Measurements from ENCODE around the gene HECTD4. TPM values are rescaled to one million over a fixed set of nuclear protein-coding genes. Genes with fewer than 3 reads are reported as not detected.
"Not testable (repeated sequence)": the region's sequence is repeated elsewhere in the genome, so short reads cannot be mapped to it uniquely, and the experiment has no call there.

Gene HECTD4
- total RNA-seq, 1 donor from 2014 or later = 49.4 TPM

DNA sequence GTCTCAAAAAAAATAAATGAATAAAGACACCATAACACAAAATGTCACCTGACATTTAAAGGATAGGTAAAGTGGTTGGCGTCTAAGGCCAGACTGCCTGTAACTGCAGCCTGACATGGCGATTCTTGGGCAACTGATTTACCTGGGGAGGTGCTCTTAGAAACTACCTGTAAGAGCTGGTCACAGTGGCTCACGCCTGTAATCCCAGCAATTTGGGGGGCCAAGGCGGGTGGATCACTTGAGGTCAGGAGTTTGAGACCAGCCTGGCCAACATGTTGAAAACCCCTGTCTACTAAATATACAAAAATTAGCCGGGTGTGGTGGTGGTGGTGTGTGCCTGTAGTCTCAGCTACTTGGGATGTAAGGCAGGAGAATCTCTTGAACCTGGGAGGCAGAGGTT is 18.8 kb upstream of the HECTD4 start:
- peaks cover 3% of the 10 kb centered on the region for H3K27me3 Mint-ChIP-seq (ENCODE audit: low read depth)
- peaks cover 5% of the 10 kb centered on the region for H3K4me1 Mint-ChIP-seq
- H3K36me3 Mint-ChIP-seq (ENCODE audit: low read depth) = peaks cover 12% of the 10 kb centered on the region
- no peak overlapping the region for H3K4me3 Mint-ChIP-seq
- no peaks in the 10 kb centered on the region for H3K9me3 Mint-ChIP-seq
- TF ChIP-seq, protein P1, sequence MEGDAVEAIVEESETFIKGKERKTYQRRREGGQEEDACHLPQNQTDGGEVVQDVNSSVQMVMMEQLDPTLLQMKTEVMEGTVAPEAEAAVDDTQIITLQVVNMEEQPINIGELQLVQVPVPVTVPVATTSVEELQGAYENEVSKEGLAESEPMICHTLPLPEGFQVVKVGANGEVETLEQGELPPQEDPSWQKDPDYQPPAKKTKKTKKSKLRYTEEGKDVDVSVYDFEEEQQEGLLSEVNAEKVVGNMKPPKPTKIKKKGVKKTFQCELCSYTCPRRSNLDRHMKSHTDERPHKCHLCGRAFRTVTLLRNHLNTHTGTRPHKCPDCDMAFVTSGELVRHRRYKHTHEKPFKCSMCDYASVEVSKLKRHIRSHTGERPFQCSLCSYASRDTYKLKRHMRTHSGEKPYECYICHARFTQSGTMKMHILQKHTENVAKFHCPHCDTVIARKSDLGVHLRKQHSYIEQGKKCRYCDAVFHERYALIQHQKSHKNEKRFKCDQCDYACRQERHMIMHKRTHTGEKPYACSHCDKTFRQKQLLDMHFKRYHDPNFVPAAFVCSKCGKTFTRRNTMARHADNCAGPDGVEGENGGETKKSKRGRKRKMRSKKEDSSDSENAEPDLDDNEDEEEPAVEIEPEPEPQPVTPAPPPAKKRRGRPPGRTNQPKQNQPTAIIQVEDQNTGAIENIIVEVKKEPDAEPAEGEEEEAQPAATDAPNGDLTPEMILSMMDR (conservative IDR thresholded peaks at IDR 0.05) = no peak
- DNase-seq (ENCODE audit: low read depth, low spot score) = no peak
- no peak overlapping the region for H3K27ac Mint-ChIP-seq (ENCODE audit: unreplicated experiment)

DNA sequence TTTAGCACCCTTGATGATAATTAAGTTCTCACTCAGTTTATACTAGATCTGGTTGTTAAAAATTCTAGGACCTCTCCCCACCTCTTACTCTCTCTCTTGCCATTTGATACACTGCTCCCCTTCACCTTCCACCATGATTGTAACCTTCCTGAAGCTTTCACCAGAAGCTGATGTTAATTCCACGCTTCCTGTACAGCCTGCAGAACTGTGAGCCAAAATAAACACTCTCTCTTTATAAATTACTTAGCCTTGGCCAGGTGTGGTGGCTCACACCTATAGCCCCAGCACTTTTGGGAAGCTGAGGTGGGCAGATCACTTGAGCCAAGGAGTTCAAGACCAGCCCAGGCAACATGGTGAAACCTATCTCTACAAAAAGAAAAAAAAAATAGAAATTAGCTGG is 11.1 kb upstream of the HECTD4 start:
- TF ChIP-seq, protein P1 (conservative IDR thresholded peaks at IDR 0.05) = no peak
- DNase-seq (ENCODE audit: low read depth, low spot score) = no peak
- H3K27me3 Mint-ChIP-seq (ENCODE audit: low read depth) = peaks cover 10% of the 10 kb centered on the region

DNA sequence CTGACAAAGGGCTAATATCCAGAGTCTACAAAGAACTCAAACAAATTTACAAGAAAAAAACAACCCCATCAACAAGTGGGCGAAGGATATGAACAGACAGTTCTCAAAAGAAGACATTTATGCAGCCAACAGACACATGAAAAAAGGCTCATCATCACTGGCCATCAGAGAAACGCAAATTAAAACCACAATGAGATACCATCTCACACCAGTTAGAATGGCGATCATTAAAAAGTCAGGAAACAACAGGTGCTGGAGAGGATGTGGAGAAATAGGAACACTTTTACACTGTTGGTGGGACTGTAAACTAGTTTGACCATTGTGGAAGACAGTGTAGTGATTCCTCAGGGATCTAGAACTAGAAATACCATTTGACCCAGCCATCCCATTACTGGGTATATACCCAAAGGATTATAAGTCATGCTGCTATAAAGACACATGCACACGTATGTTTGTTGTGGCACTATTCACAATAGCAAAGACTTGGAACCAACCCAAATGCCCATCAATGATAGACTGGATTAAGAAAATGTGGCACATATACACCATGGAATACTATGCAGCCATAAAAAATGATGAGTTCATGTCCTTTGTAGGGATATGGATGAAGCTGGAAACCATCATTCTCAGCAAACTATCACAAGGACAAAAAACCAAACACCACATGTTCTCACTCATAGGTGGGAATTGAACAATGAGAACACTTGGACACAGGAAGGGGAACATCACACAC is 7.9 kb upstream of the HECTD4 start:
- not testable (repeated sequence) for DNase-seq (ENCODE audit: low read depth, low spot score); H3K9me3 Mint-ChIP-seq; H3K27ac Mint-ChIP-seq (ENCODE audit: unreplicated experiment); H3K4me1 Mint-ChIP-seq; H3K36me3 Mint-ChIP-seq (ENCODE audit: low read depth); H3K4me3 Mint-ChIP-seq
- H3K27me3 Mint-ChIP-seq (ENCODE audit: low read depth) = peaks cover 12% of the 10 kb centered on the region

More for the DNA sequence above, 11.1 kb upstream of the HECTD4 start:
- no peak overlapping the region for H3K27ac Mint-ChIP-seq (ENCODE audit: unreplicated experiment)
- H3K4me3 Mint-ChIP-seq = no peak overlapping the region
- peaks cover 4% of the 10 kb centered on the region for H3K36me3 Mint-ChIP-seq (ENCODE audit: low read depth)
- peaks cover 3% of the 10 kb centered on the region for H3K9me3 Mint-ChIP-seq
- no peaks in the 10 kb centered on the region for H3K4me1 Mint-ChIP-seq

DNA sequence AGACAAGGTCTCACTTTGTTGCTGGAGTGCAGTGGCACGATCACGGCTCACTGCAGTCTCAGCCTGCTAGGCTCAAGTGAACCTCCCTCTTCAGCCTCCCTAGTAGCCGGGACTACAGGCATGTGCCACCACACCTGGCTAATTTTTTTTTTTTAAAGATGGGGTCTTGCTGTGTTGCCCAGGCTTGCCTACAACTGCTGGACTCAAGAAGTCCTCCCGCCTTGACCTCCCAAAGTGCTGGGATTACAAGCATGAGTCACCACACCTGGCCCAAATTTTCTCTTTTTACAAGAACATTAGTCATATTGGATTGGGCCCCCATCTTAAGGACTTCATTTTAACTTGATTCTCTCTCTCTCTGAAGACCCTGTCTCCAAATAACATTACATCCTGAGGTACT is 7.0 kb upstream of the HECTD4 start:
- TF ChIP-seq, protein P1 (conservative IDR thresholded peaks at IDR 0.05) = no peak
- Mint-ChIP-seq H3K9me3 (no peaks in the 10 kb centered on the region), H3K36me3 (ENCODE audit: low read depth) (no peaks in the 10 kb centered on the region), H3K4me3 (no peak overlapping the region), H3K27me3 (ENCODE audit: low read depth) (peaks cover 12% of the 10 kb centered on the region), H3K4me1 (peaks cover 6% of the 10 kb centered on the region), H3K27ac (ENCODE audit: unreplicated experiment) (no peak overlapping the region)
- no peak for DNase-seq (ENCODE audit: low read depth, low spot score)

DNA sequence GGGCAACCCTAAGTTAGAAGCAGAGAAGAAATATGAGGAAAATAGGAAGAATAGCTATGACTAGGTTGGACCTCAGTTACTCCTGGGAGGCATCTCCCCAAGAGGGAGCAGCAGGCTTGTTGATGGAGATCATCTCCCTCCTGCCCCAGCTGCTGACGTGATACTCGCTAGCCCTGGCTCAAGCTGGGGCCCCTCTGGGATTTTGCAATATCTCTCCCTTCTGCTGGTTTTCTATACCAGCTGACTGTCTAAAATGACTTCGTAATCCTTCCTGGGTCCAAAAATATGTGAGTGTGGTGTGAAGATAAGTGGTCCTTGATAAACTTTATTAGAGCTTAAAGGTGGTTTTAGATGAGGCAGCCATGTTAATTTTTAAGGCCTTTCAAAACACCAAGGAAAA is 4.5 kb upstream of the HECTD4 start:
- no peak overlapping the region for H3K27ac Mint-ChIP-seq (ENCODE audit: unreplicated experiment)
- DNase-seq (ENCODE audit: low read depth, low spot score) = no peak
- H3K4me3 Mint-ChIP-seq = no peak overlapping the region
- H3K36me3 Mint-ChIP-seq (ENCODE audit: low read depth) = no peaks in the 10 kb centered on the region
- H3K4me1 Mint-ChIP-seq = peaks cover 12% of the 10 kb centered on the region
- H3K27me3 Mint-ChIP-seq (ENCODE audit: low read depth) = peaks cover 12% of the 10 kb centered on the region
- no peaks in the 10 kb centered on the region for H3K9me3 Mint-ChIP-seq
- TF ChIP-seq, protein P1 (conservative IDR thresholded peaks at IDR 0.05) = no peak

DNA sequence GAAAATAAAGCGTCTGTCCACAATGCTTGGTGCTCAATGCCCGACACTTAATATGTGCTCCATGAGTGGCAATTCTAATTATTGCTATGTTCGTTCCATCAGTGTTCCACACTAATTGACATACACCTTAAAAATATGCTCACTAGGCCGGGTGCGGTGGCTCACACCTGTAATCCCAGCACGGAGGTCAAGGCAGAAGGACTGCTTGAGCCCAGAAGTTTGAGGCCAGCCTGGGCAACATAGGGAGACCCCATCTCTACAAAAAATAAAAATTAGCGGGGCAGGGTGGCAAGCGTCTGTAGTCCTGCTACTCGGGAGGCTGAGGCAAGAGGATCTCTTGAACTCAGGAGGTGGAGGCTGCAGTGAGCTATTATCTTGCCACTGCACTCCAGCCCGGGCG is 635 bp upstream of the HECTD4 start:
- TF ChIP-seq, protein P1 (conservative IDR thresholded peaks at IDR 0.05) = no peak
- Mint-ChIP-seq H3K27me3 (ENCODE audit: low read depth) (peaks cover 3% of the 10 kb centered on the region), H3K36me3 (ENCODE audit: low read depth) (no peaks in the 10 kb centered on the region), H3K4me1 (peaks cover 31% of the 10 kb centered on the region), H3K9me3 (no peaks in the 10 kb centered on the region), H3K4me3 (peak overlapping the region; percentile 92), H3K27ac (ENCODE audit: unreplicated experiment) (no peak overlapping the region)
- DNase-seq (ENCODE audit: low read depth, low spot score) = no peak

Data from neural crest cell (in vitro differentiated cells).